Mammary epithelial cell (primary cell): ENCODE results near the gene CXCR6.

ENCODE experiments used
- CTCF ChIP-seq, 2 donors: IDR thresholded peaks in 1 of 2; conservative IDR thresholded peaks in 1 of 2; 2 replicates each; pipeline ENCODE4 v1.5.1; 2011 to 2012; ENCODE audit warnings: inconsistent platforms in 2 of 2, low read length in 2 of 2, mild to moderate bottlenecking in 2 of 2, control low read depth in 1 of 2, low read depth in 1 of 2; ENCODE audit not compliant: insufficient read depth in 1 of 2; ENCODE audit errors: extremely low read depth in 1 of 2
- EZH2 ChIP-seq: IDR thresholded peaks from 2 replicates; pipeline ENCODE4 v1.6.1; 2012; ENCODE audit warnings: low read length, inconsistent platforms, borderline replicate concordance

- TF ChIP-seq CTCF (conservative IDR thresholded peaks at IDR 0.05 in 1 of 2, IDR thresholded peaks at IDR 0.05 in 1 of 2; ENCODE audit: extremely low read depth in 1 of 2, insufficient read depth in 1 of 2, low read depth in 1 of 2, low read length in 2 of 2) (no peak), EZH2 (no peak)
These were observed 2.4 kb upstream of the CXCR6 start for GRCh38 chr3:45940781-45941365.
